H1 (cell line): Measurements from ENCODE around the gene CACUL1. TPM values are rescaled to one million over a fixed set of nuclear protein-coding genes. Genes with fewer than 3 reads are reported as not detected.

Source experiments
- CTCF ChIA-PET: fragments of 300-600 bp; sonication (Branson Sonifier 250); formaldehyde crosslinking; loops from one replicate; lab custom pipeline; 2021; ENCODE audit not compliant: partially characterized antibody; lab: Charles Lee
- POLR2A ChIA-PET: fragments of 300-600 bp; sonication (Branson Sonifier 250); formaldehyde crosslinking; loops from one replicate; lab custom pipeline; 2021; ENCODE audit warnings: inconsistent platforms; ENCODE audit not compliant: partially characterized antibody; lab: Charles Lee
- DNase-seq, 2 experiments: peaks; one replicate each; pipeline versions ENCODE4 v3.0.0 to v3.0.0-alpha.2; 2010 to 2022; ENCODE audit warnings: low spot score in 2 of 2, low read depth in 1 of 2, mixed read lengths in 1 of 2
- FAIRE-seq: peaks from 2 replicates; lab custom pipeline; 2011; peaks lifted over from hg19 to GRCh38; lab: Jason Lieb, UNC
- H2AFZ ChIP-seq: 2 replicates; pipeline ENCODE4 v1.8.1; 2012; ENCODE audit warnings: low read length, inconsistent platforms
- H2AK5ac ChIP-seq: 2 replicates; pipeline ENCODE4 v1.6.1; 2013; ENCODE audit warnings: low read depth, low read length
- H2BK120ac ChIP-seq: replicated peaks from 2 replicates; pipeline ENCODE3; 2013; ENCODE audit warnings: low read depth, low read length, inconsistent platforms
- H2BK12ac ChIP-seq: 2 replicates; pipeline ENCODE4 v1.6.1; 2013; ENCODE audit warnings: low read depth, low read length
- H2BK15ac ChIP-seq: 2 replicates; pipeline ENCODE4 v1.6.1; 2013; ENCODE audit warnings: low read length
- H2BK20ac ChIP-seq: 2 replicates; pipeline ENCODE4 v1.6.1; 2013; ENCODE audit warnings: low read length
- H2BK5ac ChIP-seq: 2 replicates; pipeline ENCODE4 v1.6.1; 2013; ENCODE audit warnings: low read depth, low read length
- H3K14ac ChIP-seq: 2 replicates; pipeline ENCODE4 v1.6.1; 2013; ENCODE audit warnings: inconsistent platforms; ENCODE audit not compliant: insufficient read length
- H3K18ac ChIP-seq: 2 replicates; pipeline ENCODE4 v1.6.1; 2013; ENCODE audit warnings: low read length; ENCODE audit errors: extremely low read depth
- H3K23ac ChIP-seq: 2 replicates; pipeline ENCODE4 v1.6.1; 2013; ENCODE audit warnings: inconsistent platforms; ENCODE audit not compliant: insufficient read length
- H3K23me2 ChIP-seq: 2 replicates; pipeline ENCODE4 v1.6.1; 2013; ENCODE audit warnings: low read depth, low read length
- H3K27ac ChIP-seq: 2 replicates; pipeline ENCODE4 v1.6.1; 2011; ENCODE audit warnings: low read depth, low read length, inconsistent platforms
- H3K27me3 ChIP-seq, 4 experiments: replicated peaks in 1 of 4; 1 replicate in 1 of 4; 2 replicates in 3 of 4; pipeline versions ENCODE4 v1.6.1 to v1.8.1; 2011 to 2013; ENCODE audit warnings: low read length in 3 of 4, mild to moderate bottlenecking in 3 of 4, inconsistent platforms in 2 of 4, mixed read lengths in 2 of 4, moderate library complexity in 1 of 4; ENCODE audit not compliant: control insufficient read depth in 3 of 4, insufficient read depth in 3 of 4; ENCODE audit errors: extremely low read depth in 1 of 4
- H3K36me3 ChIP-seq, 4 experiments: 2 replicates each; pipeline versions ENCODE4 v1.6.1 to v1.8.1; 2011 to 2013; ENCODE audit warnings: mild to moderate bottlenecking in 4 of 4, low read length in 3 of 4, moderate library complexity in 2 of 4, control low read depth in 1 of 4, inconsistent platforms in 1 of 4; ENCODE audit not compliant: insufficient read depth in 4 of 4, control insufficient read depth in 2 of 4
- H3K4ac ChIP-seq: replicated peaks from 2 replicates; pipeline ENCODE3; 2013; ENCODE audit warnings: low read length, low read depth, mixed read lengths, inconsistent platforms; ENCODE audit not compliant: insufficient read length
- H3K4me1 ChIP-seq, 4 experiments: replicated peaks in 1 of 4; 1 replicate in 1 of 4; 2 replicates in 3 of 4; pipeline versions ENCODE4 v1.6.1 to v1.8.1; 2011 to 2013; ENCODE audit warnings: low read length in 3 of 4, inconsistent platforms in 2 of 4, mixed read lengths in 1 of 4; ENCODE audit not compliant: insufficient read depth in 4 of 4, control insufficient read depth in 3 of 4
- H3K4me2 ChIP-seq, 2 experiments: 2 replicates each; pipeline versions ENCODE4 v1.6.1 to v1.8.1; 2011 to 2013; ENCODE audit warnings: low read depth in 2 of 2, low read length in 2 of 2, control low read depth in 1 of 2, inconsistent platforms in 1 of 2, mild to moderate bottlenecking in 1 of 2; ENCODE audit not compliant: insufficient read depth in 1 of 2
- H3K4me3 ChIP-seq, 4 experiments: fragments of 200-600, 300-600 bp in 1 of 4; sonication (generic), shearing (Covaris generic), sonication (Bioruptor Twin) in 1 of 4; 2 replicates each; pipeline versions ENCODE4 v1.5.1 to v1.8.1; 2011 to 2016; ENCODE audit warnings: low read length in 4 of 4, low read depth in 3 of 4, control low read depth in 2 of 4, inconsistent platforms in 2 of 4, mild to moderate bottlenecking in 2 of 4, mixed read lengths in 1 of 4, moderate library complexity in 1 of 4; ENCODE audit not compliant: insufficient read depth in 2 of 4; ENCODE audit errors: extremely low read depth in 1 of 4
- H3K56ac ChIP-seq: replicated peaks from 2 replicates; pipeline ENCODE3; 2013; ENCODE audit warnings: low read depth, mild to moderate bottlenecking, mixed read lengths, low read length, inconsistent platforms; ENCODE audit not compliant: insufficient read length
- H3K79me1 ChIP-seq: 2 replicates; pipeline ENCODE4 v1.6.1; 2013; ENCODE audit warnings: low read depth, low read length, control low read depth
- H3K79me2 ChIP-seq, 2 experiments: 2 replicates each; pipeline versions ENCODE4 v1.6.1 to v1.8.1; 2012 to 2013; ENCODE audit warnings: low read length in 2 of 2, mild to moderate bottlenecking in 2 of 2, inconsistent platforms in 1 of 2; ENCODE audit not compliant: insufficient read depth in 2 of 2, control insufficient read depth in 1 of 2
- H3K9ac ChIP-seq, 4 experiments: replicated peaks in 1 of 4; 1 replicate in 1 of 4; 2 replicates in 3 of 4; pipeline versions ENCODE4 v1.6.1 to v1.8.1; 2011 to 2013; ENCODE audit warnings: low read depth in 3 of 4, low read length in 3 of 4, control low read depth in 2 of 4, mild to moderate bottlenecking in 2 of 4, moderate library complexity in 2 of 4, inconsistent platforms in 1 of 4; ENCODE audit errors: extremely low read depth in 1 of 4
- H3K9me3 ChIP-seq, 2 experiments: 2 replicates each; pipeline versions ENCODE4 v1.6.1 to v1.8.1; 2012 to 2013; ENCODE audit warnings: mild to moderate bottlenecking in 2 of 2, moderate library complexity in 2 of 2, control low read depth in 1 of 2, inconsistent platforms in 1 of 2, low read depth in 1 of 2, low read length in 1 of 2, mixed read lengths in 1 of 2; ENCODE audit not compliant: insufficient read depth in 2 of 2
- H4K20me1 ChIP-seq, 2 experiments: replicated peaks in 1 of 2; 2 replicates each; pipeline versions ENCODE3 to v1.8.1; 2011 to 2013; ENCODE audit warnings: inconsistent platforms in 2 of 2, low read length in 2 of 2, mild to moderate bottlenecking in 1 of 2; ENCODE audit not compliant: insufficient read depth in 2 of 2, control insufficient read depth in 1 of 2
- H4K5ac ChIP-seq: 2 replicates; pipeline ENCODE4 v1.6.1; 2013; ENCODE audit warnings: low read length, low read depth, mixed read lengths, inconsistent platforms; ENCODE audit not compliant: insufficient read length
- H4K8ac ChIP-seq: 2 replicates; pipeline ENCODE4 v1.8.0; 2013; ENCODE audit warnings: mild to moderate bottlenecking, moderate library complexity, low read length, inconsistent platforms; ENCODE audit not compliant: insufficient read depth; ENCODE audit errors: extremely low read depth
- H4K91ac ChIP-seq: replicated peaks from 2 replicates; pipeline ENCODE3; 2013; ENCODE audit warnings: low read length, mixed read lengths, inconsistent platforms; ENCODE audit not compliant: insufficient read length
- ATF2 ChIP-seq: IDR thresholded peaks from 2 replicates; pipeline ENCODE4 v1.6.1; 2012; ENCODE audit warnings: low read length, inconsistent platforms
- FOSL1 ChIP-seq: IDR thresholded peaks from 2 replicates; pipeline ENCODE4 v1.6.1; 2011; ENCODE audit warnings: mild to moderate bottlenecking, low read depth, low read length, moderate library complexity; ENCODE audit not compliant: insufficient read depth
- KDM5A ChIP-seq: fragments of 200-600 bp; IDR thresholded peaks from 2 replicates; pipeline ENCODE4 v1.7.1; 2012; ENCODE audit warnings: mild to moderate bottlenecking, low read length, inconsistent platforms, mixed read lengths
- MAFK ChIP-seq: IDR thresholded peaks from 2 replicates; pipeline ENCODE4 v1.6.1; 2012; ENCODE audit warnings: low read depth, mild to moderate bottlenecking, improper control_type of control experiment, low read length
- POLR2A ChIP-seq, 2 experiments: IDR thresholded peaks; 1 replicate in 1 of 2; 2 replicates in 1 of 2; pipeline ENCODE4 v1.6.1; 2011; ENCODE audit warnings: low read depth in 2 of 2, low read length in 2 of 2, mild to moderate bottlenecking in 2 of 2; ENCODE audit errors: control extremely low read depth in 1 of 2
- RBBP5 ChIP-seq: IDR thresholded peaks from 2 replicates; pipeline ENCODE4 v1.7.1; 2012; ENCODE audit warnings: low read depth, mild to moderate bottlenecking, inconsistent platforms, low read length, moderate library complexity, borderline replicate concordance
- TBP ChIP-seq: IDR thresholded peaks from 2 replicates; pipeline ENCODE4 v1.6.1; 2011; ENCODE audit warnings: low read depth, low read length, improper control_type of control experiment
- USF2 ChIP-seq: IDR thresholded peaks from 2 replicates; pipeline ENCODE4 v1.6.1; 2011; ENCODE audit warnings: low read length, improper control_type of control experiment
- WGBS, 2 experiments: shearing (Covaris generic) in 1 of 2; methylation state at CpG; one replicate each; pipeline versions ENCODE4 v1.1.6 to v1.1.7; 2013 to 2015; ENCODE audit warnings: low lambda C conversion rate in 2 of 2, mixed read lengths in 2 of 2, inconsistent platforms in 1 of 2, low coverage in 1 of 2, missing lambda C conversion rate in 1 of 2; ENCODE audit not compliant: insufficient replicate concordance in 2 of 2, insufficient coverage in 1 of 2, insufficient read length in 1 of 2; ENCODE audit errors: extremely low coverage in 1 of 2, missing lambda C conversion rate in 1 of 2; 5-methylcytosine and 5-hydroxymethylcytosine counted together
- polyA plus RNA-seq, 7 experiments: library from polyadenylated mRNA; depleted of rRNA in 3 of 7; stranded (reverse) in 5 of 7; unstranded in 2 of 7; fragments of >200 nt in 5 of 7; fragments of 200-250 nt in 2 of 7; gene quantifications; 1 replicate in 5 of 7; 2 replicates in 1 of 7; 4 replicates in 1 of 7; pipeline versions ENCODE4 v1.2.1 to v1.2.3, GENCODE V29; 2011 to 2013; ENCODE audit warnings: missing spikeins in 2 of 7, mixed read lengths in 2 of 7
- total RNA-seq: library from RNA; stranded (reverse); fragmentation: NEBNext Ultra II Directional; extraction: Animal tissue kit (Norgen Biotek cat#: 25700); gene quantifications from 2 replicates; pipeline ENCODE4 v1.2.1, GENCODE V29; 2021

The CACUL1 gene
- total and polyA plus RNA-seq, 2 of the 8 experiments (the other 6 are each of a cell fraction or from before 2014, with no cell fraction given), result 6.5 to 34.2 TPM

GRCh38 chr10:118732245-118733165 is 22.3 kb downstream of the CACUL1 start:
- peaks cover 16 to 99% of the 10 kb centered on the region in 2 experiments for H3K79me2 ChIP-seq
- WGBS, 2 experiments, result 90% methylated on average over 12 of the region's 12 CpGs; no CpG with 5 or more reads in 1 of the 2 experiments
- FAIRE-seq (no peak), DNase-seq (no peak)
- ChIA-PET CTCF (interaction anchor here (1.0 to 1.9 kb wide), 8 partner anchors 9 to 163 kb away, joined by 3 to 4 read pairs (median 3); partner anchors contain the start of gene PRLHR), POLR2A (interaction anchor here (0.8 to 1.7 kb wide), 2 partner anchors 10 to 22 kb away, joined by 4 to 6 read pairs; no protein-coding TSS in a partner anchor)
- H4K5ac ChIP-seq, result no peak overlapping the region
- H4K20me1 ChIP-seq, result peaks cover 14 to 16% of the 10 kb centered on the region in 2 experiments
- no peak overlapping the region for H4K8ac ChIP-seq
- H3K14ac ChIP-seq, result no peak overlapping the region
- H3K27me3 ChIP-seq, result no peaks in the 10 kb centered on the region
- no peak overlapping the region for H2BK12ac ChIP-seq
- H3K27ac ChIP-seq, result no peak overlapping the region
- no peak overlapping the region for H2BK15ac ChIP-seq
- no peak overlapping the region for H4K91ac ChIP-seq
- H2BK120ac ChIP-seq, result no peak overlapping the region
- peaks cover 6% of the 10 kb centered on the region for H3K79me1 ChIP-seq
- H3K23ac ChIP-seq, result no peak overlapping the region
- H3K36me3 ChIP-seq, result no peaks in the 10 kb centered on the region
- no peak overlapping the region for H3K56ac ChIP-seq
- H3K9me3 ChIP-seq, result no peaks in the 10 kb centered on the region
- no peak overlapping the region for H3K4me2 ChIP-seq
- H2BK5ac ChIP-seq, result no peak overlapping the region
- no peak overlapping the region for H3K4me3 ChIP-seq
- no peak overlapping the region for H2AFZ ChIP-seq
- peaks cover 0 to 5% (median 0%) of the 10 kb centered on the region in 4 experiments; a peak in 3 of 7 replicates for H3K4me1 ChIP-seq
- no peak overlapping the region for H2BK20ac ChIP-seq
- H2AK5ac ChIP-seq, result no peak overlapping the region; the same call in 1 of the 2 replicates
- H3K9ac ChIP-seq, result no peak overlapping the region
- no peak overlapping the region for H3K4ac ChIP-seq
- H3K23me2 ChIP-seq, result no peaks in the 10 kb centered on the region
- no peak overlapping the region for H3K18ac ChIP-seq
- TF ChIP-seq KDM5A (no peak), ATF2 (no peak), POLR2A (IDR thresholded peaks at IDR 0.05; ENCODE audit: control extremely low read depth in 1 of 2, low read depth in 2 of 2, low read length in 2 of 2) (no peak), USF2 (no peak), TBP (no peak), MAFK (no peak), FOSL1 (no peak), RBBP5 (no peak)
